ENCODE data around the gene ATP11A.
A peak's percentile ranks its signal among the peaks of the same experiment; 100 is the strongest.

Gene ATP11A

GRCh38 chr13:112670864-112671263 is 19.0 kb upstream of the ATP11A start:
- no peak overlapping the region for H3K4ac ChIP-seq (ENCODE audit: low read depth in 1 of 2, low read length in 2 of 2)
- H3K79me1 ChIP-seq (replicated peaks; ENCODE audit: low read length, poor library complexity, severe bottlenecking), result no peaks in the 10 kb centered on the region
- H4K91ac ChIP-seq (ENCODE audit: low read length), result no peak overlapping the region
- 56% methylated on average over 9 of the region's 9 CpGs for WGBS
- H2BK12ac ChIP-seq (ENCODE audit: low read length in 2 of 2), result no peak overlapping the region
- no peak overlapping the region for H3K23ac ChIP-seq (ENCODE audit: low read length in 2 of 2)
- H2AK5ac ChIP-seq (ENCODE audit: low read length, severe bottlenecking), result no peak overlapping the region
- no peak overlapping the region for H3K9ac ChIP-seq (ENCODE audit: low read length)
- H3K4me3 ChIP-seq (ENCODE audit: insufficient read depth in 1 of 2, low read depth in 1 of 2, low read length in 2 of 2), result no peak overlapping the region
- no peak overlapping the region for H4K8ac ChIP-seq (ENCODE audit: low read length)
- no peak overlapping the region for H3K14ac ChIP-seq (ENCODE audit: low read length in 2 of 2)
- H3K4me2 ChIP-seq (ENCODE audit: low read length, poor library complexity, severe bottlenecking), result no peak overlapping the region
- H3K18ac ChIP-seq (ENCODE audit: low read depth in 1 of 2, low read length in 2 of 2), result no peak overlapping the region
- H3K4me1 ChIP-seq (ENCODE audit: control insufficient read depth, insufficient read depth, low read depth, low read length), result peaks cover 9% of the 10 kb centered on the region
- DNase-seq, result no peak
- peaks cover 6 to 38% of the 10 kb centered on the region in 2 experiments for H3K27me3 ChIP-seq (ENCODE audit: control insufficient read depth in 1 of 2, insufficient read depth in 1 of 2, low read length in 2 of 2)
- no peak overlapping the region for H2AFZ ChIP-seq (ENCODE audit: low read depth, low read length)
- H2BK5ac ChIP-seq (ENCODE audit: low read depth, low read length, poor library complexity, severe bottlenecking), result no peak overlapping the region
- H2BK120ac ChIP-seq (ENCODE audit: low read depth, low read length), result no peak overlapping the region
- no peaks in the 10 kb centered on the region for H3K36me3 ChIP-seq (ENCODE audit: control insufficient read depth in 1 of 2, insufficient read depth in 2 of 2, low read depth in 1 of 2, low read length in 2 of 2)
- H3K9me3 ChIP-seq (ENCODE audit: control insufficient read depth, low read length), result no peaks in the 10 kb centered on the region
- H2BK15ac ChIP-seq (ENCODE audit: low read depth, poor library complexity, severe bottlenecking), result no peak overlapping the region
- H3K27ac ChIP-seq (ENCODE audit: low read length, poor library complexity, severe bottlenecking), result no peak overlapping the region

- H2AK5ac ChIP-seq (ENCODE audit: low read length, severe bottlenecking), result no peak overlapping the region
- no peak overlapping the region for H3K4ac ChIP-seq (ENCODE audit: low read depth in 1 of 2, low read length in 2 of 2)
- H2BK12ac ChIP-seq (ENCODE audit: low read length in 2 of 2), result no peak overlapping the region
- H3K4me3 ChIP-seq (ENCODE audit: insufficient read depth in 1 of 2, low read depth in 1 of 2, low read length in 2 of 2), result no peak overlapping the region
- H3K18ac ChIP-seq (ENCODE audit: low read depth in 1 of 2, low read length in 2 of 2), result no peak overlapping the region
- H3K27ac ChIP-seq (ENCODE audit: low read length, poor library complexity, severe bottlenecking), result no peak overlapping the region
- peaks cover 6 to 38% of the 10 kb centered on the region in 2 experiments for H3K27me3 ChIP-seq (ENCODE audit: control insufficient read depth in 1 of 2, insufficient read depth in 1 of 2, low read length in 2 of 2)
- H3K14ac ChIP-seq (ENCODE audit: low read length in 2 of 2), result no peak overlapping the region
- H2BK15ac ChIP-seq (ENCODE audit: low read depth, poor library complexity, severe bottlenecking), result no peak overlapping the region
- WGBS, result 91% methylated on average over 10 of the region's 10 CpGs
- no peak overlapping the region for H3K9ac ChIP-seq (ENCODE audit: low read length)
- H3K4me1 ChIP-seq (ENCODE audit: control insufficient read depth, insufficient read depth, low read depth, low read length), result peaks cover 9% of the 10 kb centered on the region
- H3K79me1 ChIP-seq (replicated peaks; ENCODE audit: low read length, poor library complexity, severe bottlenecking), result no peaks in the 10 kb centered on the region
- DNase-seq, result no peak
- H4K8ac ChIP-seq (ENCODE audit: low read length), result no peak overlapping the region
- H2BK120ac ChIP-seq (ENCODE audit: low read depth, low read length), result no peak overlapping the region
- H3K9me3 ChIP-seq (ENCODE audit: control insufficient read depth, low read length), result no peaks in the 10 kb centered on the region
- H4K91ac ChIP-seq (ENCODE audit: low read length), result no peak overlapping the region
- H2BK5ac ChIP-seq (ENCODE audit: low read depth, low read length, poor library complexity, severe bottlenecking), result no peak overlapping the region
- no peak overlapping the region for H3K23ac ChIP-seq (ENCODE audit: low read length in 2 of 2)
- no peak overlapping the region for H2AFZ ChIP-seq (ENCODE audit: low read depth, low read length)
- no peak overlapping the region for H3K4me2 ChIP-seq (ENCODE audit: low read length, poor library complexity, severe bottlenecking)
- no peaks in the 10 kb centered on the region for H3K36me3 ChIP-seq (ENCODE audit: control insufficient read depth in 1 of 2, insufficient read depth in 2 of 2, low read depth in 1 of 2, low read length in 2 of 2)
Measured at GRCh38 chr13:112671359-112671758, 18.5 kb upstream of the ATP11A start.

- Histone ChIP-seq H3K36me3 (ENCODE audit: control insufficient read depth in 1 of 2, insufficient read depth in 2 of 2, low read depth in 1 of 2, low read length in 2 of 2) (no peaks in the 10 kb centered on the region), H3K4me3 (ENCODE audit: insufficient read depth in 1 of 2, low read depth in 1 of 2, low read length in 2 of 2) (no peak overlapping the region), H2BK15ac (ENCODE audit: low read depth, poor library complexity, severe bottlenecking) (no peak overlapping the region), H3K14ac (ENCODE audit: low read length in 2 of 2) (no peak overlapping the region), H3K79me1 (replicated peaks; ENCODE audit: low read length, poor library complexity, severe bottlenecking) (no peaks in the 10 kb centered on the region), H4K91ac (ENCODE audit: low read length) (no peak overlapping the region), H3K4ac (ENCODE audit: low read depth in 1 of 2, low read length in 2 of 2) (no peak overlapping the region), H2BK12ac (ENCODE audit: low read length in 2 of 2) (no peak overlapping the region), H4K8ac (ENCODE audit: low read length) (no peak overlapping the region), H3K18ac (ENCODE audit: low read depth in 1 of 2, low read length in 2 of 2) (no peak overlapping the region), H3K9ac (ENCODE audit: low read length) (no peak overlapping the region), H2AFZ (ENCODE audit: low read depth, low read length) (no peak overlapping the region), H3K27ac (ENCODE audit: low read length, poor library complexity, severe bottlenecking) (no peak overlapping the region), H2AK5ac (ENCODE audit: low read length, severe bottlenecking) (no peak overlapping the region), H3K23ac (ENCODE audit: low read length in 2 of 2) (no peak overlapping the region), H3K4me1 (ENCODE audit: control insufficient read depth, insufficient read depth, low read depth, low read length) (peaks cover 9% of the 10 kb centered on the region), H2BK120ac (ENCODE audit: low read depth, low read length) (no peak overlapping the region), H3K4me2 (ENCODE audit: low read length, poor library complexity, severe bottlenecking) (no peak overlapping the region), H2BK5ac (ENCODE audit: low read depth, low read length, poor library complexity, severe bottlenecking) (no peak overlapping the region), H3K27me3 (ENCODE audit: control insufficient read depth in 1 of 2, insufficient read depth in 1 of 2, low read length in 2 of 2) (peaks cover 6 to 34% of the 10 kb centered on the region in 2 experiments), H3K9me3 (ENCODE audit: control insufficient read depth, low read length) (no peaks in the 10 kb centered on the region)
- no peak for DNase-seq
- 89% methylated on average over 8 of the region's 8 CpGs for WGBS
Measured at GRCh38 chr13:112672651-112673284, 17.1 kb upstream of the ATP11A start.

GRCh38 chr13:112674412-112675365 is 15.1 kb upstream of the ATP11A start:
- Histone ChIP-seq H3K4me3 (ENCODE audit: insufficient read depth in 1 of 2, low read depth in 1 of 2, low read length in 2 of 2) (no peak overlapping the region), H3K36me3 (ENCODE audit: control insufficient read depth in 1 of 2, insufficient read depth in 2 of 2, low read depth in 1 of 2, low read length in 2 of 2) (no peaks in the 10 kb centered on the region), H3K18ac (ENCODE audit: low read depth in 1 of 2, low read length in 2 of 2) (no peak overlapping the region), H3K23ac (ENCODE audit: low read length in 2 of 2) (no peak overlapping the region), H3K4me1 (ENCODE audit: control insufficient read depth, insufficient read depth, low read depth, low read length) (peaks cover 9% of the 10 kb centered on the region), H3K4ac (ENCODE audit: low read depth in 1 of 2, low read length in 2 of 2) (no peak overlapping the region), H3K14ac (ENCODE audit: low read length in 2 of 2) (no peak overlapping the region), H2BK120ac (ENCODE audit: low read depth, low read length) (no peak overlapping the region), H3K9ac (ENCODE audit: low read length) (no peak overlapping the region), H2AK5ac (ENCODE audit: low read length, severe bottlenecking) (no peak overlapping the region), H2BK5ac (ENCODE audit: low read depth, low read length, poor library complexity, severe bottlenecking) (no peak overlapping the region), H4K91ac (ENCODE audit: low read length) (no peak overlapping the region), H3K27me3 (ENCODE audit: control insufficient read depth in 1 of 2, insufficient read depth in 1 of 2, low read length in 2 of 2) (peaks cover 6 to 35% of the 10 kb centered on the region in 2 experiments), H4K8ac (ENCODE audit: low read length) (no peak overlapping the region), H2BK15ac (ENCODE audit: low read depth, poor library complexity, severe bottlenecking) (no peak overlapping the region), H3K27ac (ENCODE audit: low read length, poor library complexity, severe bottlenecking) (no peak overlapping the region), H2AFZ (ENCODE audit: low read depth, low read length) (no peak overlapping the region), H3K4me2 (ENCODE audit: low read length, poor library complexity, severe bottlenecking) (no peak overlapping the region), H3K79me1 (replicated peaks; ENCODE audit: low read length, poor library complexity, severe bottlenecking) (no peaks in the 10 kb centered on the region), H3K9me3 (ENCODE audit: control insufficient read depth, low read length) (no peaks in the 10 kb centered on the region), H2BK12ac (ENCODE audit: low read length in 2 of 2) (no peak overlapping the region)
- 84% methylated on average over 12 of the region's 15 CpGs for WGBS
- peak; percentile 38 for DNase-seq

Data from mesenchymal stem cell (in vitro differentiated cells and primary cell).